HCT116 (cell line): ENCODE measurements around the gene THSD7B. TPM values are rescaled to one million over a fixed set of nuclear protein-coding genes. Genes with fewer than 3 reads are reported as not detected.

Source experiments
- ATAC-seq: fragments of 200-7000 bp; cut with Tn5 transposase; 2 replicates; pipeline ENCODE4 v1.9.1; 2020; ENCODE audit warnings: mild to moderate bottlenecking, moderate library complexity
- BruUV-seq: library from RNA; stranded (reverse); fragments of 400-500 nt; replicated peaks from 2 replicates; lab custom pipeline; 2021; lab: Mats Ljungman, UMichigan
- CTCF ChIA-PET: fragments of 300-600 bp; sonication (Branson Sonifier 250); formaldehyde crosslinking; loops from one replicate; lab custom pipeline; 2021; ENCODE audit warnings: antibody characterized with exemption; lab: Charles Lee
- POLR2A ChIA-PET: fragments of 300-600, 350-600 bp; sonication (Branson Sonifier 250); formaldehyde crosslinking; loops from one replicate; lab custom pipeline; 2021; ENCODE audit warnings: antibody characterized with exemption; lab: Charles Lee
- RAD21 ChIA-PET, 2 experiments: fragments of 300-600 bp; sonication (Branson Sonifier 250); formaldehyde crosslinking; loops; one replicate each; lab custom pipeline; 2023; ENCODE audit warnings: low total read pairs in 2 of 2; ENCODE audit not compliant: uncharacterized antibody in 2 of 2, unreplicated experiment in 2 of 2, low non-redundant PET in 1 of 2; lab: Charles Lee
- DNase-seq: peaks from one replicate; pipeline ENCODE4 v3.0.0-alpha.2; 2010; ENCODE audit warnings: low read depth, low spot score
- H2AFZ ChIP-seq: fragments of 200-600 bp; shearing (Covaris generic), sonication (generic); 2 replicates; pipeline ENCODE4 v1.6.1; 2017; ENCODE audit warnings: low read depth, mixed run types, mixed read lengths, antibody characterized with exemption, low read length; ENCODE audit not compliant: poor library complexity, severe bottlenecking
- H3K27ac ChIP-seq: 2 replicates; pipeline ENCODE4 v1.5.1; 2012; ENCODE audit warnings: low read depth, low read length
- H3K27me3 ChIP-seq: fragments of 200-600 bp; sonication (generic); 2 replicates; pipeline ENCODE4 v1.6.1; 2016; ENCODE audit warnings: mixed run types, low read length, mixed read lengths; ENCODE audit not compliant: insufficient read depth
- H3K36me3 ChIP-seq, 2 experiments: fragments of 200-500 bp in 1 of 2; fragments of 200-600 bp in 1 of 2; sonication (Bioruptor generic) in 1 of 2; sonication (generic) in 1 of 2; 2 replicates each; pipeline versions ENCODE4 v1.5.1 to v1.6.1; 2014 to 2016; ENCODE audit warnings: low read length in 2 of 2, inconsistent platforms in 1 of 2, mixed read lengths in 1 of 2, mixed run types in 1 of 2; ENCODE audit not compliant: insufficient read depth in 2 of 2, control insufficient read depth in 1 of 2
- H3K4me1 ChIP-seq, 2 experiments: fragments of 200-600 bp in 1 of 2; sonication (generic) in 1 of 2; 2 replicates each; pipeline versions ENCODE4 v1.5.1 to v1.6.1; 2012 to 2017; ENCODE audit warnings: low read length in 2 of 2, inconsistent platforms in 1 of 2, mild to moderate bottlenecking in 1 of 2, mixed read lengths in 1 of 2, mixed run types in 1 of 2, moderate library complexity in 1 of 2; ENCODE audit not compliant: insufficient read depth in 2 of 2, control insufficient read depth in 1 of 2
- H3K4me2 ChIP-seq: fragments of 200-600 bp; sonication (generic); 2 replicates; pipeline ENCODE4 v1.6.1; 2017; ENCODE audit warnings: mixed run types, low read length, mixed read lengths
- H3K4me3 ChIP-seq, 2 experiments: fragments of 200-600 bp in 1 of 2; sonication (generic) in 1 of 2; replicated peaks in 1 of 2; 2 replicates each; pipeline ENCODE4 v1.5.1; 2011 to 2016; ENCODE audit warnings: low read length in 2 of 2, control low read depth in 1 of 2, low read depth in 1 of 2, mild to moderate bottlenecking in 1 of 2, mixed read lengths in 1 of 2, mixed run types in 1 of 2
- H3K79me2 ChIP-seq: fragments of 200-600 bp; sonication (generic); 2 replicates; pipeline ENCODE4 v1.6.1; 2017; ENCODE audit warnings: mild to moderate bottlenecking, mixed run types, low read length, moderate library complexity, mixed read lengths; ENCODE audit not compliant: insufficient read depth
- H3K9ac ChIP-seq: fragments of 200-600 bp; sonication (generic); 2 replicates; pipeline ENCODE4 v1.6.1; 2016; ENCODE audit warnings: low read length, mixed read lengths
- H3K9me2 ChIP-seq: fragments of 200-600 bp; sonication (generic), shearing (Covaris generic); 2 replicates; pipeline ENCODE4 v1.6.1; 2017; ENCODE audit warnings: mixed run types, mild to moderate bottlenecking, moderate library complexity; ENCODE audit not compliant: insufficient read depth
- H3K9me3 ChIP-seq, 2 experiments: fragments of 200-500 bp in 1 of 2; fragments of 200-600 bp in 1 of 2; sonication (Bioruptor generic) in 1 of 2; sonication (generic) in 1 of 2; 2 replicates each; pipeline ENCODE4 v1.6.1; 2014 to 2017; ENCODE audit warnings: low read length in 2 of 2, mixed read lengths in 2 of 2, inconsistent platforms in 1 of 2, low read depth in 1 of 2, mild to moderate bottlenecking in 1 of 2, mixed run types in 1 of 2, moderate library complexity in 1 of 2; ENCODE audit not compliant: control insufficient read depth in 1 of 2, insufficient read depth in 1 of 2
- H4K20me1 ChIP-seq: fragments of 200-600 bp; sonication (generic), shearing (Covaris generic); 2 replicates; pipeline ENCODE4 v1.6.1; 2017; ENCODE audit warnings: mixed run types, mild to moderate bottlenecking, moderate library complexity; ENCODE audit not compliant: insufficient read depth
- CBX3 ChIP-seq: IDR thresholded peaks from 2 replicates; pipeline ENCODE4 v1.6.1; 2012; ENCODE audit warnings: low read depth
- CEBPB ChIP-seq: IDR thresholded peaks from 2 replicates; pipeline ENCODE4 v1.6.1; 2012; ENCODE audit warnings: low read depth
- EGR1 ChIP-seq: IDR thresholded peaks from 2 replicates; pipeline ENCODE4 v1.6.1; 2012; ENCODE audit warnings: low read depth
- ELF1 ChIP-seq: IDR thresholded peaks from 2 replicates; pipeline ENCODE4 v1.6.1; 2012; ENCODE audit warnings: low read depth, borderline replicate concordance
- EZH2 ChIP-seq: fragments of 200-600 bp; sonication (generic); IDR thresholded peaks from 2 replicates; pipeline ENCODE4 v1.6.1; 2017; ENCODE audit warnings: antibody characterized with exemption, mixed run types
- EZH2phosphoT487 ChIP-seq: fragments of 200-600 bp; IDR thresholded peaks from 2 replicates; pipeline ENCODE4 v1.6.1; 2018; ENCODE audit warnings: antibody characterized with exemption, borderline replicate concordance
- POLR2A ChIP-seq: IDR thresholded peaks from 2 replicates; pipeline ENCODE4 v1.7.0; 2011; ENCODE audit warnings: borderline replicate concordance; ENCODE audit not compliant: insufficient read depth, insufficient read length; ENCODE audit errors: extremely low read depth
- POLR2AphosphoS5 ChIP-seq: IDR thresholded peaks from 2 replicates; pipeline ENCODE4 v1.6.1; 2011; ENCODE audit warnings: mild to moderate bottlenecking, low read depth, low read length, moderate library complexity
- RAD21 ChIP-seq: IDR thresholded peaks from 2 replicates; pipeline ENCODE4 v1.6.1; 2012; ENCODE audit warnings: low read depth, mild to moderate bottlenecking
- REST ChIP-seq: IDR thresholded peaks from 2 replicates; pipeline ENCODE4 v1.6.1; 2012; ENCODE audit warnings: low read depth
- SIN3A ChIP-seq: IDR thresholded peaks from 2 replicates; pipeline ENCODE4 v1.6.1; 2012; ENCODE audit warnings: low read depth
- SP1 ChIP-seq: IDR thresholded peaks from 2 replicates; pipeline ENCODE4 v1.6.1; 2012; ENCODE audit warnings: low read depth
- YY1 ChIP-seq: IDR thresholded peaks from 2 replicates; pipeline ENCODE4 v1.6.1; 2011; ENCODE audit warnings: low read length, low read depth, moderate library complexity, mild to moderate bottlenecking; ENCODE audit not compliant: insufficient replicate concordance; ENCODE audit errors: extremely low read depth
- ZBTB33 ChIP-seq: IDR thresholded peaks from 2 replicates; pipeline ENCODE4 v1.6.1; 2011; ENCODE audit warnings: mild to moderate bottlenecking, low read length, moderate library complexity; ENCODE audit not compliant: insufficient replicate concordance; ENCODE audit errors: extremely low read depth
- ZFX ChIP-seq: fragments of 450-650 bp; IDR thresholded peaks from 2 replicates; pipeline ENCODE4 v1.6.1; 2017
- ZNF274 ChIP-seq: fragments of 200-500 bp; sonication (Bioruptor generic); IDR thresholded peaks from 2 replicates; pipeline ENCODE4 v1.6.1; 2014; ENCODE audit warnings: mild to moderate bottlenecking, low read depth, low read length, inconsistent platforms
- intact Hi-C: fragments of 100-400 bp; cut with micrococcal nuclease; formaldehyde crosslinking; loops from 2 replicates; pipeline ENCODE4 v1.10.0; 2022
- total RNA-seq: library from RNA; stranded (reverse); gene quantifications from one replicate; pipeline ENCODE4 v1.2.1, GENCODE V29; 2021; ENCODE audit not compliant: unreplicated experiment
- TF ChIP-seq, protein P1 (sequence below): IDR thresholded peaks from 2 replicates; pipeline ENCODE4 v1.6.1; 2012
- TF ChIP-seq, protein P2 (sequence below): IDR thresholded peaks from 2 replicates; pipeline ENCODE4 v1.6.1; 2012

Gene THSD7B
- total RNA-seq, 1 experiment from 2014 or later, result not detected

- TF ChIP-seq REST, result no peak
- TF ChIP-seq CBX3, result no peak
- TF ChIP-seq, protein P1, sequence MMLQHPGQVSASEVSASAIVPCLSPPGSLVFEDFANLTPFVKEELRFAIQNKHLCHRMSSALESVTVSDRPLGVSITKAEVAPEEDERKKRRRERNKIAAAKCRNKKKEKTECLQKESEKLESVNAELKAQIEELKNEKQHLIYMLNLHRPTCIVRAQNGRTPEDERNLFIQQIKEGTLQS, result no peak
- no peak for TF ChIP-seq ZFX
- no peak for TF ChIP-seq ZNF274
- TF ChIP-seq CEBPB, result no peak
- TF ChIP-seq SP1, result no peak
- no peak for TF ChIP-seq SIN3A
- TF ChIP-seq POLR2A, result no peak
- TF ChIP-seq EZH2phosphoT487, result no peak
- TF ChIP-seq, protein P2, sequence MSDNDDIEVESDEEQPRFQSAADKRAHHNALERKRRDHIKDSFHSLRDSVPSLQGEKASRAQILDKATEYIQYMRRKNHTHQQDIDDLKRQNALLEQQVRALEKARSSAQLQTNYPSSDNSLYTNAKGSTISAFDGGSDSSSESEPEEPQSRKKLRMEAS, result no peak
- TF ChIP-seq RAD21, result no peak
Measured at GRCh38 chr2:136785215-136785614, 19.9 kb downstream of the THSD7B start (continued).

GRCh38 chr2:136787970-136788369, 22.6 kb downstream of the THSD7B start:
- Histone ChIP-seq H3K4me3 (no peak overlapping the region), H3K9me2 (no peaks in the 10 kb centered on the region), H3K36me3 (no peaks in the 10 kb centered on the region), H3K4me2 (no peak overlapping the region), H3K4me1 (no peaks in the 10 kb centered on the region), H3K27ac (no peak overlapping the region), H2AFZ (no peak overlapping the region), H3K9me3 (no peaks in the 10 kb centered on the region), H3K79me2 (no peaks in the 10 kb centered on the region), H3K9ac (no peak overlapping the region), H3K27me3 (no peaks in the 10 kb centered on the region), H4K20me1 (no peaks in the 10 kb centered on the region)
- ChIA-PET RAD21 (no interaction called here), CTCF (no interaction called here), POLR2A (no interaction called here)
- BruUV-seq, result no TSS peak
- ATAC-seq, result no peak
- intact Hi-C loops, result no loop called here
- DNase-seq, result no peak
- TF ChIP-seq ZBTB33 (no peak), CEBPB (no peak), POLR2AphosphoS5 (no peak), ELF1 (no peak), ZFX (no peak), EZH2phosphoT487 (no peak), YY1 (no peak), EZH2 (no peak), POLR2A (no peak), ZNF274 (no peak), EGR1 (no peak)
- TF ChIP-seq, protein P1, result no peak
- TF ChIP-seq, protein P2, result no peak
